ENCODE results near the gene PARD3B.
"Not testable (repeated sequence)": the region's sequence is repeated elsewhere in the genome, so short reads cannot be mapped to it uniquely, and the experiment has no call there.

PARD3B gene

GRCh38 chr2:205198140-205198525, 652.9 kb downstream of the PARD3B start:
- DNase-seq (ENCODE audit: low spot score) = no peak

- DNase-seq (ENCODE audit: low spot score) = no peak
Measured at GRCh38 chr2:205199165-205199850, 654.0 kb downstream of the PARD3B start.

DNA sequence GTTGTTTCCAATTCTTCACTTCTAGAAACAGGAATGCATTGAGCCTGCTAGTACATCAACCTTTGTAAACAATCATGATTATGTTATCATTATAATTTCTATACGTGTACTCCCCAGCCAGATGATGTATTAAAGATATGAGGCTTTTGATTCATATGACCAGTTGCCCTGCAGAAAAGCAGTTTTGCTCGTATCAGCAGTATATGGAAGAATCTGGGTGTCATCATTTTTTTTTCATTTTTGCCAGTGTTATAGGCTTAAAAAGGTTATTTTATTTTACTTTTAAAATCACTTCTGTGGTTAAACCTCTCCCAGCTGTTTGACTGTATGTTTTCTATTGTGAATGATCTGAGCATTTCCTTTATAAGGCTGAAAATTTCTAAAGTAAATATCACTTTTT, 665.2 kb downstream of the PARD3B start:
- DNase-seq (ENCODE audit: low spot score) = no peak

DNA sequence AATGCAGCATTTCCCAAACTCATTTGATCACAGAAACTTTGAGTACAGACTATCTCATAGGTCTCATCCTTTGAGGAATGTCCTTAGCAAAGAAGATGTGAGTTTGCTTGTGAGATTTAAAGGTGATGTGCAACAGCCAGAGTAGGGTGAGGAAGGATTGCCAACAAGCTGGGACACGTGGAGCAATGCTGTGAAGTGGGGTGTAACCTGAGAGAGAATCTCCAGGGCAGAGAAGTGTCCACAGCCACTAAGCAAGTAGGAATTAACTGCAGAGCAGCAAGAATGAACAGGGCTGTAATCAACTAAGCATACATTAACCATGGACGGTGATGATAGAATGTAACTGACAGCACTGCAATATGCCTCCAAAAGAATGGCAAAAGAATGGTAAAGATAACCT, 667.1 kb downstream of the PARD3B start:
- DNase-seq (ENCODE audit: low spot score) = no peak

GRCh38 chr2:205216092-205216491, 670.8 kb downstream of the PARD3B start:
- DNase-seq (ENCODE audit: low spot score) = no peak

DNA sequence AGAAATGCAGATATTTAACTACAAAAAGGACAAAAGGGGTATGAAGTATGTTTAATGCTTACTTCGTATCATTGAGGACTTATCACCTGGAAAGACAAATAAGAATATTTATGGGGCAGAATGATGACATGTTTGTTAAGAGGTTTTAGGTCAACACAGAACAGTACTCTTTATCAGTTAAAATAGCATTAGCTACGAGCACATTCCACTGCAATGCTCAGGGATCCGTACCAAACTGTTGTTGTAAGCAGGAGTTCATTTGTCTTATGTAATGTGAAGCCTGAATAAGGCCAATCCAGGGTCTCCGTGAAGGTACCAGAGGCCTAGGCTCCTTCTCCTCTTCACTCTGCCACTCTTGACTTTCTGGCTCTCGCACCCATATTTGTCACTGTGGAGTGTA, 671.3 kb downstream of the PARD3B start:
- DNase-seq (ENCODE audit: low spot score) = no peak

- no peak for DNase-seq (ENCODE audit: low spot score)
Measured at GRCh38 chr2:205217004-205217403, 671.7 kb downstream of the PARD3B start.

- no peak for DNase-seq (ENCODE audit: low spot score)
Measured at GRCh38 chr2:205218056-205218455, 672.8 kb downstream of the PARD3B start.

- DNase-seq (ENCODE audit: low spot score) = not testable (repeated sequence)
Measured at GRCh38 chr2:205218816-205219215, 673.5 kb downstream of the PARD3B start.

DNA sequence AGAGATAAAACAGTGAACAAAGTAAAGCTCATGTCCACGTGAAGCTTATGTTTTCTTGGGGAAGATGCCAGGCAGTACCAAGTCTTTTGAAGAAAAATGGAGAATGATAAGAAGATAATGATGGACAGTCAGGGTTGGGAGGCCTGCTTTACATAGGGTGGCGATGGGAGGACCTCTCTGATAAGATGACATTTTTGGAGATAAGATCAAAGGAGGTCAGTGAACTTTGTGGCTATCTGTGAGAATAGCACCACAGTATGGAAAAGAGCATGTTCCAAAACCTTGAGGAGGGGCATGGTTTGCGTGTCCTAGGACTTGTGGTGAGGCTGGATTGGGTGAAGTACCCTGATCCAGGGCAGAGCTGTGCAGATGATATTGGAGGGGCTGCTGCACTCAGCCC, 675.3 kb downstream of the PARD3B start:
- DNase-seq (ENCODE audit: low spot score) = no peak

DNA sequence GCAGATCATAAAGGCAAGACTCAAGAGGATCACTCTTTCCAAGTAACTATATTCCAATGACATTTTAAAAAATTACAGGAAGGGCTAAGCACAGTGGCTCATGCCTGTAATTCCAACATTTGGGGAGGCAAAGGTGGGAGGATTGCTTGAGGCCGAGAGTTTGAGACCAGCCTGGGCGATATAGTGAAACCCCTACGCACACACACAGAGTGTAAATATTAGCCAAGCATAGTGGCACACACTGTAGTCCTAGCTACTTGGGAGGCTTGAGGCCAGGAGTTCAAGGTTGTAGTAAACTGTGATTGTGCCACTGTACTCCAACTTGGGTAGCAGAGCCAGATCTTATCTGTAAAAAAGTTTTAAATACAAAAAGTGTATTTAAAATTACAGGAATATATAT, 686.8 kb downstream of the PARD3B start:
- no peak for DNase-seq (ENCODE audit: low spot score)

DNA sequence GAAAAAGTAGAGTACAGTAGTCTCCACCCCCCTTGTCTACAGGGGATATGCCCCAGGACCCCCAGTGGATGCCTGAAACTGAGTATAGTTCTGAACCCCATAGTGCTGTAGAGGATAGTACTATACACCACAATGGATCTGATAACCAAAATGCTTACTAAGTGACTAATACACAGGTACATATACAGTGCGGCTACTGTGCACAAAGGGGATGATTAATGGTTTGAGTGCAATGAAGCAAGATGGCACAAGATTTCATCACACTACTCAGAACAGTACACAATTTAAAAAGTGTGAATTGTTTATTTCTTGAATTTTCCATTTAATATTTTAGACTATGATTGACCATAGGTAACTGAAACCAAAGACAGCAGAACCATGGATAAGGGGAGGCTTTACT, 690.2 kb downstream of the PARD3B start:
- no peak for DNase-seq (ENCODE audit: low spot score)

GRCh38 chr2:205237524-205237923, 692.2 kb downstream of the PARD3B start:
- DNase-seq (ENCODE audit: low spot score) = no peak

- no peak for DNase-seq (ENCODE audit: low spot score)
Measured at GRCh38 chr2:205245001-205245400, 699.7 kb downstream of the PARD3B start.

DNA sequence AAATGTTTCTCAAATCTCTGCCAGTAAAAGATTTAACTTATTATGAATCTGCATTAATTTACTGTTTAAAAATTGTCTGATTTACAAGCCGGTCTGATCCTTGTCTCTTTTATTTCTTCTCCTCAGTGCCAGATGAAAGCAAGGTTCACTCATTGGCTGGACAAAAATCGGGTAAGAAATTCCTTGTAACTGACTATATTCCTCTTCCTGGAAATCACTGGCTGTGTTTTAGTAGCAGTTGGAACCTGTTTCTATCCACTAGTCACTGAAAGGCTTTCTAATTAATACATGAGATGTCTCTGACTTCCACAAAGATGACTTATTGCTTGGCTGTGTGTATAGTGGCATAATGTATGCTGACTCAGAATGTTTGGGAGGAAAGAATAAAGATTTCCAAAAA, 700.4 kb downstream of the PARD3B start:
- no peak for DNase-seq (ENCODE audit: low spot score)

DNA sequence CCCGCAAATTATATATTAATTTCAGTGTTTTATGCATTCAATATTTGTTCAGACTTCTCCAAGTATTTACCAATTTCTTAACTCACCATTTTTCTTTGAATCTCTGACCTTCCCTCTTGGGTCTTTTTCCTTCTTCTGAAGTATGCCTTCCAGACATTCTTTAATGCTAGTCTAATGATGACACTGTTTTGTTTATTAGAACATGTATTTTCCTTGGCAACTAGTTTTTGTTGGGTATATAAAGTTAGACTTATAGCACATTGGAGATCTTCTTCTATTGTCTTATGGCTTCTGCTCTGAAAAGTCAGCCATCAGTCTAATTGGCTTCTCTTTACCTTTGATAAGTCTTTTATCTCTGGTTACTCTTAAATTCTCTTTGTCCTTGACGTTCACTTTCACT, 713.8 kb downstream of the PARD3B start:
- DNase-seq (ENCODE audit: low spot score) = no peak

DNA sequence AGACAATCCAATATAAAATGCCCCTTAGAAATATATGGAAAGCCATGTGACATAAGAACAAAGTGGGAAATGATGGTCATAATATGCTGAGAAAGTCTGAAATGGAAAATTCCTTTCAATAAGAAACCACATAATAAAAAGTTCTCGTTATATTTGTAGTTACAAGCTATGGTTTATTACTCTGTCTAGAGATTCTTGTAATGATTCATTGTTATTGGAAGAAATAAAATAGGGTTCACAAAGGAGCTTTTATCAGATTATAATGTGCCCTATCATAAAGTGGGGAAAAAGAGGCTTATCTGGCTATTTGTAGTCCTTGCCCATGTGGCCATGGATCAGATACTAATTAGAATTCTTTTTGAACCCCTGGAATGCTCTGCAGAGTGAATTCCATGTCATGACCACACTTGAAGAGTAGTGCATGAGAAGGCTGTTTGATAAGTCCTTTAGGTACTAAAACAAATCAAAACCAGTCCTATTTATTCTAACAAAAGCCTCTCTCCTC, 716.3 kb downstream of the PARD3B start:
- no peak for DNase-seq (ENCODE audit: low spot score)

- DNase-seq (ENCODE audit: low spot score) = no peak
Measured at GRCh38 chr2:205267323-205267722, 722.0 kb downstream of the PARD3B start.

DNA sequence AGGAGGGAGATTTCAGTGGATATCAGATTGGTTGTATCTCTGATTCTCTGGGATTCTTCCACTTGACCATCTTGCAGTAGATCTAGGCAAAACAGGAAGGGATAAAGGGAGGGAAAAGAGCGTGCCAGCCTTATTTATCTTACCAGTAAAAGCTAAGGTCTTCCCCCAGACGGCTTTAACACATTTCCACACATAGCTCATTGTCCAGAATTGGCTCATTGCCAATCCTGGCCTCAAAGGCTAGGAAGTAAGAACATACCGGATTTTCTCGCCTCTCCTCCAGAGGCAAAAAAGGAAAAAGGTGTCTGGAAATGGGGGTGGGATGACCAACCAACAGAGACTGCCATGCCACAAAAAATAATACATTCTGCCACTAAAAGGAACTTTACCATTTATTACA, 725.4 kb downstream of the PARD3B start:
- DNase-seq (ENCODE audit: low spot score) = no peak

DNA sequence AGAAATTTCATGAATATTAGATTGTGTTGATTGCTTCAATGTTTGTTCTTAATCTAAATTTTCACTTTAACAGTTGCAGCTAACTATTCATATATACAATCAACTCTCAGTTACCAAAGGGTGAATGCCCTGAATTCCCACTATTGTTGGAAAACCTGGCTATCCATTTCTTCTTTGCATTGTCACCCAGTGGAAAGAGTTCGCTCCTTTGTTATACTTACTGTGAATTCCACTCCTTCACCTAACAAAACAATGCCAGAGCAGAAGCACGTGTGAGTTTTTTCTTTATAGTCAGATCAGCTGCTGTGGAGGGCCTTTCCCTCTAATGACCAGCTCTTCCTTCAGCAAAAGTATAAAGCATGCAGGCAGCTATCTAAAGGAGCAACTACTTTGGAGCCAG, 727.9 kb downstream of the PARD3B start:
- no peak for DNase-seq (ENCODE audit: low spot score)

GRCh38 chr2:205273627-205274026, 728.4 kb downstream of the PARD3B start:
- DNase-seq (ENCODE audit: low spot score) = no peak

- DNase-seq (ENCODE audit: low spot score) = no peak
Measured at GRCh38 chr2:205274801-205275200, 729.5 kb downstream of the PARD3B start.

DNA sequence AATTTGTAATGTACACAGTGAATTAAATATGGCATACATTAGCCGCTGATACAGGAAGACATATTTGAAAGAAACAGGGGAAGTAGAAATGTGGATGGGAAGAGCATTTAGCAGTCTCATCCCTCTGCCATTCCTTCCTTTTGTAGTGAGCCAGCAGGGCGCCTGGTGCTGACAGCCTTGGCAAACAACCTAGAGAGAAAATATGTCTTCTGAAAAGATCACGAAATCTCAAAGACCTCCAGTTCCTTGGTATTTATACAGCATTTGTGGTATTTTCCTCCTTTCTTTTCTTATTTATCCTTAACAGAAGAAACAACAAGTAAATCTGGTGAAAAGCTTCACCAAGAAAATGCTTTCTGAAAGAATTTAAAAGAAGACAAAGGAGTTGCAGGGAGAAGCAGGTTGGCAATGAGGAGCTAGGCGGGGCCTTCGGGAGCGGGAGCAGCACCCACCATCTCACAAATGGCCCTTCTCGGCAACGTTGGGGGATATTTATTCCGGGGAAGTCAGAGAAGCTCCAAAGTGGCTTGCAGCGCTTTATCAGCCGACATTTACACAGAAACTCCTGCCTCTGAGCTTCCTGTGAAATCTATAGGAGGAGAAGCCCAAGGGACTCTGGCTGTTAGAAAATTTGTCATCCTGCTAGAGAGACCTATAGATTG, 731.0 kb downstream of the PARD3B start:
- DNase-seq (ENCODE audit: low spot score) = no peak
